OCI-LY1 (cell line): Measurements from ENCODE around the gene COX6A1.

Source experiments
- H2AFZ ChIP-seq: fragments of 200-600 bp; sonication (generic), shearing (Covaris generic); 2 replicates; pipeline ENCODE4 v1.6.0; 2014; ENCODE audit warnings: antibody characterized with exemption, mild to moderate bottlenecking, low read length
- H3F3A ChIP-seq: fragments of 200-600 bp; sonication (generic), shearing (Covaris generic); 2 replicates; pipeline ENCODE4 v1.6.0; 2014; ENCODE audit warnings: mild to moderate bottlenecking, antibody characterized with exemption, low read length, moderate library complexity; ENCODE audit not compliant: insufficient read depth
- H3K27ac ChIP-seq: fragments of 200-600 bp; sonication (generic); 2 replicates; pipeline ENCODE4 v1.5.1; 2014; ENCODE audit warnings: low read length, mixed run types, mild to moderate bottlenecking, low read depth; ENCODE audit not compliant: poor library complexity, severe bottlenecking
- H3K27me3 ChIP-seq: fragments of 200-600 bp; sonication (generic); 2 replicates; pipeline ENCODE4 v1.6.0; 2014; ENCODE audit warnings: antibody characterized with exemption, mild to moderate bottlenecking, low read length, moderate library complexity; ENCODE audit not compliant: insufficient read depth
- H3K36me3 ChIP-seq: fragments of 200-600 bp; sonication (generic); 2 replicates; pipeline ENCODE4 v1.6.1; 2014; ENCODE audit warnings: mild to moderate bottlenecking, antibody characterized with exemption, low read length, moderate library complexity, mixed read lengths; ENCODE audit not compliant: insufficient read depth
- H3K4me1 ChIP-seq: fragments of 200-600 bp; sonication (generic); 2 replicates; pipeline ENCODE4 v1.5.1; 2014; ENCODE audit warnings: mild to moderate bottlenecking, low read length, moderate library complexity; ENCODE audit not compliant: insufficient read depth, severe bottlenecking
- H3K4me2 ChIP-seq: fragments of 200-600 bp; sonication (generic), shearing (Covaris generic); 2 replicates; pipeline ENCODE4 v1.6.1; 2014; ENCODE audit warnings: low read length
- H3K4me3 ChIP-seq: fragments of 200-600 bp; sonication (generic); 2 replicates; pipeline ENCODE4 v1.5.1; 2014; ENCODE audit warnings: low read length, low read depth, mild to moderate bottlenecking, mixed read lengths; ENCODE audit not compliant: poor library complexity, severe bottlenecking
- H3K79me2 ChIP-seq: fragments of 200-600 bp; shearing (Covaris generic); 2 replicates; pipeline ENCODE4 v1.6.1; 2016; ENCODE audit warnings: mixed run types, low read length, mixed read lengths; ENCODE audit not compliant: insufficient read depth
- H3K9ac ChIP-seq: fragments of 200-600 bp; sonication (generic), shearing (Covaris generic); 2 replicates; pipeline ENCODE4 v1.6.1; 2014; ENCODE audit warnings: mild to moderate bottlenecking, low read length, mixed read lengths
- H3K9me2 ChIP-seq: fragments of 200-600 bp; sonication (generic), shearing (Covaris generic); 2 replicates; pipeline ENCODE4 v1.6.1; 2014; ENCODE audit warnings: low read depth, mild to moderate bottlenecking, low read length, mixed read lengths
- H3K9me3 ChIP-seq: fragments of 200-600 bp; shearing (Covaris generic); 2 replicates; pipeline ENCODE4 v1.6.1; 2014; ENCODE audit warnings: low read length, mixed read lengths
- H4K20me1 ChIP-seq: fragments of 200-600 bp; sonication (generic), shearing (Covaris generic); 2 replicates; pipeline ENCODE4 v1.6.0; 2016; ENCODE audit warnings: mild to moderate bottlenecking, low read length; ENCODE audit not compliant: insufficient read depth
- CTCF ChIP-seq: fragments of 200-600 bp; sonication (generic), shearing (Covaris generic); IDR thresholded peaks from 2 replicates; pipeline ENCODE4 v1.5.1; 2017; ENCODE audit warnings: mild to moderate bottlenecking, antibody characterized with exemption, low read length, moderate library complexity, mixed read lengths
- EZH2 ChIP-seq: fragments of 200-600 bp; sonication (generic), shearing (Covaris generic); IDR thresholded peaks from 2 replicates; pipeline ENCODE4 v1.8.0; 2017; ENCODE audit warnings: borderline replicate concordance, mixed run types, mild to moderate bottlenecking, antibody characterized with exemption, low read length, moderate library complexity, mixed read lengths

The COX6A1 gene

DNA sequence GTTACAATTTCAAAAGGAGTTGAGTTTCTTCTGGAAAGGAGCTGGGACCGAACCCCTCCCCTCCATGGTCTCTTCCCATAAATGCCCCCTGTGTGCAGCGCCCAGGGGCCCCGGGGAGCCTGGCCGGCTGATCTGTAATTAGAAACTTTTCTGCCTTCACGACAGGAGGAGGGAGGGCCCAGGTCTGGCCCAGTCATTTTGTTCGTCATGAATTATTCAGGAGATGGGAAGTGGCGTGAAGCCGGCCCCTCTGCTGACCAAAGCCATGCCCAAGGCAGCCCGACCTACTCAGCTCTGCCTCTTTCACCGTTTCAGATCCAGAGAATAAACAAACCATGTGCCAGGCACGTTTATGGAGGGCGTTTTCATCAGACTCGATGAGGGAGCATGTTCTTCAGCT is 35.7 kb upstream of the COX6A1 start:
- no peaks in the 10 kb centered on the region for H3F3A ChIP-seq
- no peaks in the 10 kb centered on the region for H4K20me1 ChIP-seq
- no peak overlapping the region for H3K27ac ChIP-seq
- no peaks in the 10 kb centered on the region for H3K79me2 ChIP-seq
- no peaks in the 10 kb centered on the region for H3K36me3 ChIP-seq
- H2AFZ ChIP-seq: no peak overlapping the region
- no peak overlapping the region for H3K4me2 ChIP-seq
- H3K27me3 ChIP-seq: no peaks in the 10 kb centered on the region
- H3K4me3 ChIP-seq: no peak overlapping the region
- no peaks in the 10 kb centered on the region for H3K9me3 ChIP-seq
- no peaks in the 10 kb centered on the region for H3K9me2 ChIP-seq
- no peak for TF ChIP-seq EZH2
- no peak for TF ChIP-seq CTCF
- H3K4me1 ChIP-seq: no peaks in the 10 kb centered on the region
- no peak overlapping the region for H3K9ac ChIP-seq

GRCh38 chr12:120403869-120404268 is 34.0 kb upstream of the COX6A1 start:
- no peaks in the 10 kb centered on the region for H3F3A ChIP-seq
- H3K27me3 ChIP-seq: no peaks in the 10 kb centered on the region
- no peak for TF ChIP-seq CTCF
- TF ChIP-seq EZH2: no peak
- no peaks in the 10 kb centered on the region for H3K79me2 ChIP-seq
- no peak overlapping the region for H2AFZ ChIP-seq
- H4K20me1 ChIP-seq: no peaks in the 10 kb centered on the region
- H3K4me1 ChIP-seq: no peaks in the 10 kb centered on the region
- H3K4me2 ChIP-seq: no peak overlapping the region
- H3K9me3 ChIP-seq: no peaks in the 10 kb centered on the region
- no peak overlapping the region for H3K4me3 ChIP-seq
- no peaks in the 10 kb centered on the region for H3K9me2 ChIP-seq
- no peak overlapping the region for H3K9ac ChIP-seq
- no peaks in the 10 kb centered on the region for H3K36me3 ChIP-seq
- H3K27ac ChIP-seq: no peak overlapping the region

- no peaks in the 10 kb centered on the region for H3K9me2 ChIP-seq
- no peak overlapping the region for H3K27ac ChIP-seq
- no peak for TF ChIP-seq EZH2
Observed at GRCh38 chr12:120404271-120404670, 33.6 kb upstream of the COX6A1 start.

GRCh38 chr12:120406069-120406468 is 31.8 kb upstream of the COX6A1 start:
- no peaks in the 10 kb centered on the region for H3K4me1 ChIP-seq
- H3K36me3 ChIP-seq: no peaks in the 10 kb centered on the region
- no peaks in the 10 kb centered on the region for H3K79me2 ChIP-seq
- TF ChIP-seq EZH2 (no peak), CTCF (no peak)
- no peaks in the 10 kb centered on the region for H3K27me3 ChIP-seq
- H4K20me1 ChIP-seq: no peaks in the 10 kb centered on the region
- H3K9me3 ChIP-seq: no peaks in the 10 kb centered on the region
- H2AFZ ChIP-seq: no peak overlapping the region
- H3K4me3 ChIP-seq: no peak overlapping the region
- H3K4me2 ChIP-seq: no peak overlapping the region
- H3F3A ChIP-seq: no peaks in the 10 kb centered on the region
- H3K9me2 ChIP-seq: no peaks in the 10 kb centered on the region
- H3K9ac ChIP-seq: no peak overlapping the region
- no peak overlapping the region for H3K27ac ChIP-seq

More at GRCh38 chr12:120404271-120404670, 33.6 kb upstream of the COX6A1 start:
- H4K20me1 ChIP-seq: no peaks in the 10 kb centered on the region
- H3K36me3 ChIP-seq: no peaks in the 10 kb centered on the region
- H3K79me2 ChIP-seq: no peaks in the 10 kb centered on the region
- no peak overlapping the region for H3K4me2 ChIP-seq
- no peaks in the 10 kb centered on the region for H3K9me3 ChIP-seq
- no peaks in the 10 kb centered on the region for H3K4me1 ChIP-seq
- H3K9ac ChIP-seq: no peak overlapping the region
- no peaks in the 10 kb centered on the region for H3F3A ChIP-seq
- no peak overlapping the region for H2AFZ ChIP-seq
- H3K4me3 ChIP-seq: no peak overlapping the region
- no peaks in the 10 kb centered on the region for H3K27me3 ChIP-seq
